CD4-positive, alpha-beta T cell treated with Interleukin-21 for 1 hour (primary cell): ENCODE results near the gene C4A.
A peak's percentile ranks its signal among the peaks of the same experiment; 100 is the strongest.
"Not testable (repeated sequence)": the region's sequence is repeated elsewhere in the genome, so short reads cannot be mapped to it uniquely, and the experiment has no call there.

Experiments used
- DNase-seq: peaks from one replicate; pipeline ENCODE4 v3.0.0-alpha.2; 2020

The C4A gene

GRCh38 chr6:31961616-31962015 is 20.2 kb upstream of the C4A start:
- no peak for DNase-seq

- no peak for DNase-seq
These were observed 17.9 kb upstream of the C4A start for GRCh38 chr6:31963921-31964320.

- DNase-seq, result no peak
These were observed 16.2 kb upstream of the C4A start for GRCh38 chr6:31965700-31966099.

GRCh38 chr6:31966506-31966905 is 15.4 kb upstream of the C4A start:
- no peak for DNase-seq

GRCh38 chr6:31966997-31967925 is 14.6 kb upstream of the C4A start:
- no peak for DNase-seq

- DNase-seq, result no peak
These were observed 13.9 kb upstream of the C4A start for GRCh38 chr6:31967926-31968320.

- no peak for DNase-seq
These were observed 13.5 kb upstream of the C4A start for GRCh38 chr6:31968326-31968725.

- no peak for DNase-seq
These were observed 12.8 kb upstream of the C4A start for GRCh38 chr6:31968791-31969711.

GRCh38 chr6:31969712-31970603 is 11.9 kb upstream of the C4A start:
- no peak for DNase-seq

- no peak for DNase-seq
These were observed 11.1 kb upstream of the C4A start for GRCh38 chr6:31970604-31971271.

- DNase-seq, result no peak
These were observed 10.4 kb upstream of the C4A start for GRCh38 chr6:31971279-31971992.

- DNase-seq, result peak; percentile 99
These were observed 9.7 kb upstream of the C4A start, which contains the start of gene DXO for GRCh38 chr6:31971993-31972708. DXO (minus strand) TSS chr6:31972138; CDS start chr6:31971675, 463 bp downstream.

- DNase-seq, result no peak
These were observed 9.0 kb upstream of the C4A start for GRCh38 chr6:31972709-31973350.

GRCh38 chr6:31976065-31976464 is 5.8 kb upstream of the C4A start:
- DNase-seq, result not testable (repeated sequence)

- no peak for DNase-seq
These were observed 3.9 kb upstream of the C4A start for GRCh38 chr6:31977816-31978431.

GRCh38 chr6:31978831-31979230 is 3.0 kb upstream of the C4A start:
- no peak for DNase-seq

GRCh38 chr6:31979238-31979898 is 2.5 kb upstream of the C4A start:
- no peak for DNase-seq

- not testable (repeated sequence) for DNase-seq
These were observed 1.5 kb upstream of the C4A start for GRCh38 chr6:31980195-31980876.
